GM10847 (cell line): Measurements from ENCODE around the gene TMEM63A.

Source experiments
- POLR2A ChIP-seq: IDR thresholded peaks from 2 replicates; pipeline ENCODE4 v1.6.1; 2011; ENCODE audit not compliant: insufficient read length; ENCODE audit errors: extremely low read depth

Gene TMEM63A

DNA sequence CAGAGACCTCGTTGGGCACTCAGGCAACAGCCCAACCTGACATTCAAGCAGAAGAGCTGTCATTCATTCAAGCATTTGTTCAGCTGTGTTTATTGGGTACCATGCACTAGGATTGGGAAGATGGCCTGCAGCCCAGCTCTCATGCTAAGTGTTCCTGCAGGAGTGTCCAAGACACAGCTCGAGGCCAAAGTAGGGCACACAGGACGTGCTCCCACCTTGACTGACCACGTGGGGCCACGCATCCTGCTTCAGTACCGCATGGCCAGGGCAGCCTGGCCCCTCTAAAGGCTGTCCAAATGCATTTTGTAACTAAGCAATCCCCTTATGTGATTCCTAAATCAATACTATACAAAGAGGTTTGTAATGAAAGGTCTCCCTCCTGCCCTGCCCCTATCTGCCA lies 32.2 kb upstream of the TMEM63A start:
- TF ChIP-seq POLR2A = no peak

DNA sequence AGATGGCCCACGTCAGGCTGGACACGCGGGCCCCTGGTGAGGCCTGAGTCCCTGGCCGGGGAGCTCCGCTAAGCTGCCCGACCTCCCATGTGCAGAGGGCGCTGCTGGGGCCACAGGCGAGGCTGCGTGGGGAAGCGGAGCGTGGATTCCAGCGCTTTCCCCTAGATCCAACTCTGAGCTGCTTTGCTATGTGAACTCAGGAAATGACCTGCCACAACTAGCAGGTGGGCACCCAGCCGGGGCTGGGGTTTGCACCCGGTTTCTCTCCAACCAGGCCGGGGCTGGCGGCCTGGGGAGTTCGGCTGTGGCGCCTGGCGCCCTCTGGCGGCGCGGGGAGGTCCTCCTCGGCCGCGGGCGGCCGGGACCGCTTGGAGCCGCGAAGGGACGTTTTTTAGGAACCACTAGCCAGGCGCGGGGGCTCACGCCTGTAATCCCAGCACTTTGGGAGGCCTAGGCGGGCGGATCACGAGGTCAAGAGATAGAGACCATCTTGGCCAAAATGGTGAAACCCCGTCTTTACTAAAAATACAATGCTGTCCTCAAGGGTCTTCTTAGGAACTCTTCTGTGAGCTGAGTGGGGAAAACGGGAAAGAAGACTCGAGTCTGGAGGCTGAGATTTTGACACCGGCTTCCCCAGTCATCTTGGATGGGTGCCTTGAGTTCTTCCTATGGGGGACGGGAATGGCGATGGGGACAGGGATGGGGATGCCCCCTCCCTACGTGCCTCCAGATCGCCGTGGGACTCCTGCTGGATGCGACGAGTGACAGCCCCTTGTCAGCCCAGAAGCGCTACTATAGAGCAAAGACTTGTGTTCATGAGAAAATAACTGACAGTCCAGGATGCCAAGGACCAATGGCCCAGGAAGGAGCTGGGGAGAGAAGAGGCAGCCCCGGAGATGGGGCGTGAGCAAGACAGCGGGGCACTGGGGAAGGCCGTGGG lies 29.3 kb upstream of the TMEM63A start:
- TF ChIP-seq POLR2A = no peak

DNA sequence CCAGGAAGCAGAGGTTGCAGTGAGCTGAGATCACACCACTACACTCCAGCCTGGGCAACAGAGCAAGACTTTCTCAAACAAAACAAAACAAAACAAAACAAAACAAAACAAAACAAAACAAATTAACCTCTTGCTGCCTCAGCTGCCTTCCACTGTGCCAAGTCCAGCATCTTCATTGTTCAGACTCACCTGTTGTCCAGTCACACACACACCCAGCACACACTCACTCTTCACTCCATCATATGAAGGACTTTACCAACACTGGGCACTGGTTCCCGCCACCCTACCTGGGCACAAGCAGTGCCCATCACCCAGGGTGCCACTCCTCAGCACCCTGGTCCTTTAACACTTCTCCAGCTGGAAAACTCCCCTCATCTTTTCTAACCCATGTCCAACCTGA lies 27.3 kb upstream of the TMEM63A start:
- TF ChIP-seq POLR2A = no peak

DNA sequence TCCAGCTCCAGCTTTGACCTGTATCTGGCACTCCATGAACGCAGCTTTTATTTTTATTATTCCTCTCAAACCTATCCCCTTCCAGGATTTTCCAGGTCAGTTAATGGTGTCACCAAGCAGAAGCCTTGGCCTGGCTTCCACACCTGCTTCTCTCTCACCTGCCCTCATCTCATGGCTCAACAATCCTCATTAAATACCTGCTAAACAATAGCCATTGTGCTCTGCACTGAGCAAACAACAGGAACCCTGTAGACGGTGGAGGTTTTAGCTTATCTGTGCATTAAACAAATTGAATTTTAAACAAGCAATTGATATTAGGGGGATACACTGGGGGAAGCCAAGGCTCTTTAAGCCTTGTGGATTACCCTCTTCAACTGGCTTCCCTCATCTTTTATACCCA lies 26.6 kb upstream of the TMEM63A start:
- no peak for TF ChIP-seq POLR2A

DNA sequence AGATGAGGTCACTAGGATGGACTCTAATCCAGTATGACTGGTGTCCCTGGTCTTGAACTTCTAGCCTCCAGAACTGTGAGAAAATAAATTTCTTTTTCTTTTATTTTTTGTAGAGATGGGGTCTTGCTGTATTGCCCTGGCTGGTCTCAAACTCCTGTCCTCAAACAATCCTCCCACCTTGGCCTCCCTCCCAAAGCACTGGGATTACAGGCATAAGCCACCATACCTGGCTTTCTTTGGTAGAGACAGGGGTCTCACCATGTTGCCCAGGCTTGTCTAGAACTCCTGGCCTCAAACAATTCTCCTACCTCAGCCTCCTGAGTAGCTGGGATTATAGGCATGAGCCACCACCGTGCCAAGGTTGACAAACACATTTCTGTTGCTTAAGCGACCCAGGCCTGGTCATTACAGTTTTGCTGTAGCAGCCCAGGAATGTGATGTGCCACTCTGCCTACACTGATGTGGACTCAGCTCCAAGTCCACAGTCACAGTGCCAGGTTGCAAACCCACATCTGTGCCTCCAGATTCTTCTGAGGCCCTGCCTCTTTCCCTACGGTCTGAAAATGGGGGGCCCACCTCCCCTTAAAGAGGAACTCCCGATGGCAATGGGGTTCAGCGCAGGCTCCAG lies 25.9 kb upstream of the TMEM63A start:
- TF ChIP-seq POLR2A = no peak

DNA sequence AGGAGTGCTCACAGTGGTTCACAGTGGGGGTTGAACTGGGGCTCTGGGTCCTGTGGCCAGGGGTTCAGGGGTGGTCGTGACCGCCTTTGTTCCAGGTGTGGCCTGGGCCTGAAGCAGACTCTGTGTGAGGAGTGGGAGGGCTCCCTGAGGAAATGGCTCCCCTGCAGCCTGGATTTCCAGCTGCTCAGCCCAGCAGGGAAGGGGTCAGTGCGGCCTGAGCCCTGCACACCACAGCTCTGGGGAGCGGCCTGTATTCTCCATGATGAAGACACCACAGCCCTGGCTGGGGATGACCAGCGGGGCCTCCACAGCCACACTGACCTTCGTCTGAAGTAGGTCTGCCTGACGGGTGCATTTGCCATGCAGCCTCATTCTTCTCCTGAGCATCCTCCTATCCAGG lies 25.2 kb upstream of the TMEM63A start:
- no peak for TF ChIP-seq POLR2A

DNA sequence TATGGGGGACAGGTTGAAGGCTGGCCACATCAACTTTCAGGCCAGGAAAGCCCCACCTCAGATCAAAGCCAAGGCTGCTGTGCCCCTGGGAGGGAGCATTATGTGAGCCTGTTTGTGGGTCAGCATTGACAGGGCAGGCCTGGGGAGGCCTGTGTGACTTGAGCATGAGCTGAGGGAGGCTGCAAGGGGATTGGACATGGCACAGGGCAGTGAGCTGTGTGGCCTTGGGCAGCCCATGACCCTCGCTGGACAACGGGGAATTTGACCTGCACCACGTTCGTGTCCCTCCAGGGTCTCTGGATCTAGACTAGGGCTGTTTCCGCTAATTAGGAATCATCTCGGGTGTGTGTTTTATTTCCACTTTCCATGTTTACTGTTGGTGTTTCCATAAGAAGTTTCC lies 24.3 kb upstream of the TMEM63A start:
- no peak for TF ChIP-seq POLR2A

DNA sequence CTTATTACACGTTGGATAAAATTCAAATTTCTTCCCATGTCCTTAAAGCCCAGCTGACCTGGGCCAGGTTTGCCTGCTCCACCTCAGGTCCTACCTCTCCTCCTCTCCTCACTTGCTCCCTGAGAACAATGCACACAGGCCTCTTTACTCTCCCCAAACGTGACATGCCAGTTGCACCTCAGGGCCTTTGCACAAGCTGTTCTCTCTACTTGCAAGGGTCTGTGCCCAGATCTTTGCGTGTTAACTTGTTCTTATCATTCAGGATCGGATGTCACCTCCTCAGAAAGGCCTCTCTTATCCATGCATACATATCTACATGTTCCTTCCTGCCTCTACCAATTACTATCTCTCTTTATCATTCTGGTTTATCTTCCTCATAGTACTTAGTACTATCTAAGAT lies 21.4 kb upstream of the TMEM63A start:
- no peak for TF ChIP-seq POLR2A

DNA sequence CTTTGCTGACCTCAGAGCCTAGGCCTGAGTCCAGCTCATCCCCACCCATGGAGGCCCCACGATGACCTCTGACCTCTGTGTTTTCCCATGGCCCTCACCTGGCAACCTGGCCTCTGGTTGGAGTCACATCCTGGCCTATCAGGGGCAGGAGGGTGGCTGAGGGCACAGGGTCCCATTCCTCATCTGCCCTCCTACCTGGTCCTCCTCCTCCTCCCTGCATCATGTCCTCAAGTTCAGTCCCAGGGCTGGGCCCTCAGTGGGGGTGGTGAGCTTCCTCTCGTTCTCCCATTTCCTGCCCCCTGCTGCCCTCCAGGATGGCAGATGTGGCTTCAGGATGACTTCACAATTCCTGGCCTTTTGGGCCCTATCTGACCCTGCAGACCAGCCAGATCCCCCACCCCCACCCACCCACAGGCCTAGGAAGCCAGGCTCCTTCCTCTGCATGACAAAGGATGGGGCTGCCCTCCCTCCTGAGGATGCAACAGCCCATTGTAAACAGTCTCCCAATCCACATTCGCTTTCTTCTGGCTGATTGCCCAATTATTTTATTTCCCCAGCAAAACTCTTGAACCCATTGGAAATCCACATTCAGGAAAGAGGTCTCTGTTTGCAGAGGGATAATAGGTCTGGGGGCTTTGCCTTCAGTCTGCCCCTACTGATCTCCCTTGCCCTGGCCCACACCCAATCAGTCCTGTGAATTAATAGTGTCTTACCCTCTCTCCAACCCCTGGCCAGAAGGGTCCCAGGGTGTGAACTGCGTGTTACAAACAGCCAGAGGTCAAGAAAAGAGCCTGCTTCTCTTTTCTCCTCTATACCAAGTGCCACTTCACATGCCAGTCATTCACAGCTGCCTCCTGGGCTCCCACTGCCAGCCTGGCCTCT lies 17.1 kb upstream of the TMEM63A start:
- no peak for TF ChIP-seq POLR2A

DNA sequence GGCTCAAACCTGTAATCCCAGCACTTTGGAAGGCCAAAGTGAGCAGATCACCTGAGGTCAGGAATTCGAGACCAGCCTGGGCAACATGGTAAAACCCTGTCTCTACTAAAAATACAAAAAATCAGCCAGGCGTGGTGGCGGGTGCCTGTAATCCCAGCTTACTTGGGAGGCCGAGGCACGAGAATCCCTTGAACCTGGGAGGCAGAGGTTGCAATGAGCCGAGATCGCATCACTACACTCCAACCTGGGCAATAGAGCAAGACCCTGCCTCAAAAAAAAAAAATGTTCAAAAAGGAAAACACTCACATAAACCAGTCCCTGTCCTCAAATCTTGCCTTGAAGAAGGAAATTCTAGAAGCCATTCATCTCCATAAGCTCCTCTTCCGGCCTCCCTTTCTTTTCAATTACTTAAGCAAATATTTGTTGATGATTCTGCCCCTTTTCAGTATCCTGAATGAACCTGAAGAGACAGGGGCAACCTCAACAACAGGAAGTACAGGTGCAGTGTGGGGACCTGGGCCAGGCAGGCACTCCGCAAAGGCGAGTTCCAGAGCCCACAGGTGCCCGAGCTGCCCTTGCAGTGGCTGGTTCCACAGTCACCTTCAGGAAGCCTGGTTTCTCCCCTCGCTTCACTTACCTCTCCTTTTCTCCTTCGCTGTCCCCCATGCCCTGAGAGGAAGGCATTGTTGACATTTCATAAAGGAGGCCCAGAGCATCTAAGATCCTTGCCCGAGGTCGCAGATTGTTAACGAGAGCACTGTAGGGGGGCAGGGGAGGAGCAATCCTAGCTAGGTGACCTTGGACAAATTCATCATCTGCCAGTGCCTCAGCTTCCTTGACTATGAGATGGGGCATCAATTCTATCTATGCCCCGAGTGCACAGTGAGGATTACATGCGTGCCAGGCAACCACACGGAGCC lies 15.7 kb upstream of the TMEM63A start:
- no peak for TF ChIP-seq POLR2A

DNA sequence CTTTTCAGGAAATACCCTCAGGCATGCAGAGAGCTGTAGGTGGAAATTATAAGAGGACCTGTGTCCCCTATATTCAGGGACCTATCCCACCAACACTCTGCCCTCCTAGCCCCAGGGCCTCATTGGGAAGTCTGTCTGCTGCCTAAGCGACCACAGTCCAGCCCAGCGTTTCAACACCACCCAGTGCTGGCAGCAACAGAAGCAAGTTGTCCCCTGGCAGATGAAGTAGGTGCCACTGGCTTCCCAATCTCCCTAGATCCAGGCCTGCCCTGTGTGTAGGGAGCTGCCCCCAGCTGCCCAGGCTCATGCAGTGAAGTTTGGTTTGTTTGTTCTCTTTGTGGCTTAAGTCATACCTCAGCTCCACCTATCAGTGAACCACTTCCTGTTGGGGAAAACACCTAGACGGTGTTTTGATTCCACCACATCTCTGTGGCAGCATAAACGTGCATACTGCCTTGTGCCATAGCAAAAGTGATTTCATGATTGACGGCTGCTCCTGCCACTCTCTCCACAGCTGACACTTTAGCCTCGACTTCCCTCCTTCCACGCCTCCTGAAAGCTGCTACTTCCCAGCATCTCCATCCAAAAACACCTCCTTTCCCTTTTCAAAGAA lies 14.9 kb upstream of the TMEM63A start:
- no peak for TF ChIP-seq POLR2A

DNA sequence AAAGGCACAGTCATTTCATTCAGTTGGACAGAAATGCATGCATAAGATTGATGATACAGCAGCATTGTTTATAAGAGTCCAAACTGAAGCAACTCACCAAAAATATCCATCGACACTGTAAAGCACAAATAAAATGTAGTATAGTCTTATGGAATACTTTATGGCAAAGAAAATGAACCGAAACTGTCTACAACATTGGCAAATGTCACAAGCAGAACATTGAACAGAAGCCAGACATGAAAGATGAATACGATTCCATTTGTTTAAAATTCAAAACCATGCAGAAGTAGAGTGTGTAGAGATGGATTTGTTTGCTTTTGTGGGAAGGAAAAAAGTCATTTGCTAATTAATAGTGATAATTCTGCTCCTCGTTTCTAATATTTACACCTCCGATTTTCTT lies 14.3 kb upstream of the TMEM63A start:
- no peak for TF ChIP-seq POLR2A

DNA sequence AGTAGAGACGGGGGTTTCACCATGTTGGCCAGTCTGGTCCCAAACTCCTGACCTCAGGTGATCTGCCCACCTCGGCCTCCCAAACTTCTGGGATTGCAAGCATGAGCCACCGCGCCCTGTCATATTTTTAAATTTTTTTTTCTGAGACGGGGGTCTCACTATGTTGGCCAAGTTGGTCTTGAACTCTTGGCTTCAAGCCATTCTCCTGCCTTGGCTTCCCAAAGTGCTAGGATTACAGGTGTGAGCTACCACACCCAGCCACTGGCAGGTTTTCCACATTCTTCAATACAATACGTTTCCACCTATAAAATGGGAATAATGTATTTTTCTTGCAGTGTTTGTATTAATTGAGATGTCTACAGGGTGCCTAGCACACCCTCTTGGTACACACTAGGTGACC lies 10.1 kb upstream of the TMEM63A start:
- TF ChIP-seq POLR2A = no peak

DNA sequence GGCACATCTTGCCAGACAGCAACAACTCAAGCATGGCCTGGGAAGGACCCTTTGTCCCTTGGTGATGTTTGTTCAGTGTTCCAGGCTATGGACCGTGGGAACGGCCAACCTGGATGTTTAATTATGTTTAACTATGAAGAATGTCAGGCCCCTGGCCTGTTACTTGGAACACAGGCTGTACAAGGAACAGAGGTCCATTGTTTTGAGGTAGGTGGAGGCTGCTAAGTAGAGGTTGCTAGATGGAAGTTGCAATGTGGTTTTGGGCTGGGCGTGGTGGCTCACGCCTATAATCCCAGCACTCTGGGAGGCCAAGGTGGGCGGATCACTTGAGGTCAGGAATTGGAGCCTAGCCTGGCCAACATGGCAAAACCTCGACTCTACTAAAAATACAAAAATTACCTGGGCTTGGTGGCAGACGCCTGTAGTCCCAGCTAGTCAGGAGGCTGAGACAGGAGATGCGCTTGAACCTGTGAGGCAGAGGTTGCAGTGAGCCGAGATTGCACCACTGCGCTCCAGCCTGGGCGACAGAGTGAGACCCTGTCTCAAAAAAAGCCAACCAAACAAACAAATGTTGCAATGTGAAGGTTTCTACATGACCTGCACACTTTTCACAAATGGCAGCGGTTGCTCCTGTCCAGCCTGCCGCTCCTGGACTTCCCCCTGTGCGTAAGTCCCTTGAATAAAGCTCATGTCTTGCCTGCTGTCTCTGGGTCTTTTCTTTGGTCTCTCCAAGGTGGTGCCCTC lies 9.2 kb upstream of the TMEM63A start:
- no peak for TF ChIP-seq POLR2A
